ENCODE results near the gene NHLH1. TPM values are rescaled to one million over a fixed set of nuclear protein-coding genes. Genes with fewer than 3 reads are reported as not detected.
A peak's percentile ranks its signal among the peaks of the same experiment; 100 is the strongest.
"Not testable (repeated sequence)": the region's sequence is repeated elsewhere in the genome, so short reads cannot be mapped to it uniquely, and the experiment has no call there.

Gene NHLH1
- total RNA-seq, 1 experiment from 2014 or later: not detected

DNA sequence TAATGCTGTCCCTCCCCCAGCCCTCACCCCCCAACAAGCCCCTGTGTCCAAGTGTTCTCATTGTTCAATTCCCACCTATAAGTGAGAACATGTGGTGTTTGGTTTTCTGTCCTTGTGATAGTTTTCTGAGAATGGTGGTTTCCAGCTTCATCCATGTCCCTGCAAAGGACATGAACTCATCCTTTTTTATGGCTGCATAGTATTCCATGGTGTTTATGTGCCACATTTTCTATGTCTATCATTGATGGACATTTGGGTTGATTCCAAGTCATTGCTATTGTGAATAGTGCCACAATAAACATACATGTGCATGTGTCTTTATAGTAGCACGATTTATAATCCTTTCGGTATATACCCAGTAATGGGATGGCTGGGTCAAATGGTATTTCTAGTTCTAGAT is 17.9 kb downstream of the NHLH1 start:
- not testable (repeated sequence) for DNase-seq (ENCODE audit: low read depth)

DNA sequence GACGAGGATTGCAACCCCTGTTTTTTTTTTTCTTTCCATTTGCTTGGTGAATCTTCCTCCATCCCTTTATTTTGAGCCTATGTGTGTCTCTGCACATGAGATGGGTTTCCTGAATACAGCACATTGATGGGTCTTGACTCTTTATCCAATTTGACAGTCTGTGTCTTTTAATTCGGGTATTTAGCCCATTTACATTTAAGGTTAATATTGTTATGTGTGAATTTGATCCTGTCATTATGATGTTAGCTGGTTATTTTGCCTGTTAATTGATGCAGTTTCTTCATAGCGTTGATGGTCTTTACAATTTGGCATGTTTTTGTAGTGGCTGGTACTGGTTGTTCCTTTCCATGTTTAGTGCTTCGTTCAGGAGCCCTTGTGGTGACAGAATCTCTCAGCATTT is 21.5 kb downstream of the NHLH1 start:
- not testable (repeated sequence) for DNase-seq (ENCODE audit: low read depth)

DNA sequence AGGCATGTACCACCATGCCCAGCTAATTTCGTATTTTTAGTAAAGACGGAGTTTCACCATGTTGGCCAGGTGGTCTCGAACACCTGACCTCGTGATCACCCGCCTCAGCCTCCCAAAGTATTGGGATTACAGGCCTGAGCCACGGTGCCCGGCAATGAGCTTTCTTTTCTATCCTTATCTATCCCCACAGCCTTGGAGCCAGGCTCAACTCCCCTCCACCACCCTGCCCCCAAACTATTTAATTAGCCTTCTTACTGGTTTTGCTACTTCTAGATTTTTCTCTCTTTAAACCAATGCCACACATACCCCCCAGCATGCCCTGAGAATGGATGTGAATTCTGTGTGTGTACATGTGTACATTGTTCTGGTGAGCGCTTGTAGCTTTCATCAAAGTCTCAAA is 27.8 kb downstream of the NHLH1 start:
- no peak for DNase-seq (ENCODE audit: low read depth)

DNA sequence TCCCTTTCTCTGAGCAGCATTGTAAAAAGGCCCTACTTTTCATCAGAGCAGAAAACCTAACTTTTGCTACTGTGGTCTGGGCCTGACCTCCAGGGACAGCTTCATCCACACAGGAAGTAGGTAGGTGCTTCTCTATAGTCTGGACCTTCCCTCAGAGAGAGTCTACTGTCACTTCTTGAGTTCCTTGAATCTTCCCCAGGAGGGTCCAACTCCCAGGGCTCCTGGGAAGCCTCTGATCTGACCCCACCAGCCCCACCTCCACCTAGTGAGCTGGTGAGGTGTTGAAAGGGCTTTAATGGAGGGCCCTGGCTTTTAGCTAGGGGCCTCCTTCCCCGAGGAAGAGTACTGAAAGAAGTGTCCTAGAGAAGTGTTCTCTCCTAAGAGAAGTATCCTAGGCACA is 30.8 kb downstream of the NHLH1 start:
- no peak for DNase-seq (ENCODE audit: low read depth)

DNA sequence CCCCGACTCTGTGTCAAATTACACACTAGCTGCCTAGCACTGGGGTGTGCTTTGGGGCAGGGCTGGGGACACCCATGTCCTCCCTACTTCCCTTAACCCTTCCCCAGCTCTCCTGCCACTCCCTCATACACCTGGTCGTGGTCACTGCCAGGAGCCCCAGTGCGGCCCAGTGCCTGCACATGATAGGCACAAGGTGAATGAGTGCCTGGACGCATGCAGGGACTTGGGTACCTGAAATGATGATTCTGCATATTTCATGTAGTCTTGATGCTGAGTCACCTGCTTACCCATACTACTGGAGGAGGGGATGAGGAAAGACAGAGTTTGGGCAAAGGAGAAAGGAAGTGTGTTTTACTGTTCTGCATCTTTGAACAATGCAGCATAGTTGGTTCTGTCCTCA is 32.0 kb downstream of the NHLH1 start:
- no peak for DNase-seq (ENCODE audit: low read depth)

DNA sequence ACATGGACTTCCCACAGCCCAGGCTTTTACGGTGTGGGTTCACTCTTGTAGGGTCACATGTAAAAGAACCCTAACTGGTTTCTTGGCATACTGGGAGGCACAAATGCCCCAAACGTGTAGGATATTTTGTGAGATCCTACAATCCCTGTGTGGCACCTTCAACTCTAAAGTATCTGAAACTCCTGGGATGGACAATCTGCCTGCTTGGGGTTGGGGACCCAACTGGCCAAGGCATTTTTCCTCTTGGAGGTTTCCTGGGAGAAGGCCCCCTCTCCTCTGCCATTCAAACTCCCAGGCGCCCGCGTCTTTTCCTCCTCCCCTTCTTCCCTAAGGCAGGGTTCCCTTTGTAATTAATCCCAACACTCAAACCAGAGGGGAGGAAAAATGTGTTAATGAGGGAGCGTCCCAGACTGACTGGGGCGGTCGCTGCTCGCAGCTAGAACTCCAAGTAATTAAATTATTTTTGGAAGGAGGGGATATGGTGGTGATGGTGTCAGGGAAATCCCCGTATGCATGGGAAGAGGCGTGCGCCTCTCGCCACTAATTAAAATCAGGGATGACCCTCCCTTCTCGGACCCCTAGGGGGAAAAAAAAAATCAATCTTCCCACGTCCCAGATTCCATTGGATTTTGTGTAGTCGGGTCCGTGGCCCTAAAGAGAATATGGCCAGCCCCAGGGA is 32.8 kb downstream of the NHLH1 start:
- no peak for DNase-seq (ENCODE audit: low read depth)

DNA sequence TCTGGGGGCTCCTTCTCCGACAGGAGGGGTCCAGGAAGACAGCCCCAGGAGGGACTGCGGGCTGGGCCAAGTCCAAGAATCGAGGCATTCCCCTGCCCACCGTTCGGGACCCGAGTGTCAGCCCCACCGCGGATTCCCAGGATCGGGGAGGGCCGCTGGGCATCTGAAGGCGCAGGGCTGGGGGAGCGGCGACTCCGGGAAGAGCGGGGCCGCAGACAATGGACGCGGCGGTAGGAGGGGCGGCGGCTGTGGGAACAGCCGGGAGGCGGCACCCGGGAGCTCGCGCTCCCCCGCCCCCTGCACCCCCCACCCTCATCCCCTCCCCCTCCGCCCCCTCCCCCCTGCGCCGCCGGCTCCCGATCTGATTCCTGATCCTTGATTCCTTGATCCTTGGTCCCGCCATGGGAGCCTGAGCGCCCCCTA is 33.4 kb downstream of the NHLH1 start, which contains the start of gene VANGL2:
VANGL2 (plus strand) TSS at position 342 of the 423 bp plus-strand sequence. CDS start 15,274 bp downstream, outside the sequence.
- peak; percentile 13 for DNase-seq (ENCODE audit: low read depth)

DNA sequence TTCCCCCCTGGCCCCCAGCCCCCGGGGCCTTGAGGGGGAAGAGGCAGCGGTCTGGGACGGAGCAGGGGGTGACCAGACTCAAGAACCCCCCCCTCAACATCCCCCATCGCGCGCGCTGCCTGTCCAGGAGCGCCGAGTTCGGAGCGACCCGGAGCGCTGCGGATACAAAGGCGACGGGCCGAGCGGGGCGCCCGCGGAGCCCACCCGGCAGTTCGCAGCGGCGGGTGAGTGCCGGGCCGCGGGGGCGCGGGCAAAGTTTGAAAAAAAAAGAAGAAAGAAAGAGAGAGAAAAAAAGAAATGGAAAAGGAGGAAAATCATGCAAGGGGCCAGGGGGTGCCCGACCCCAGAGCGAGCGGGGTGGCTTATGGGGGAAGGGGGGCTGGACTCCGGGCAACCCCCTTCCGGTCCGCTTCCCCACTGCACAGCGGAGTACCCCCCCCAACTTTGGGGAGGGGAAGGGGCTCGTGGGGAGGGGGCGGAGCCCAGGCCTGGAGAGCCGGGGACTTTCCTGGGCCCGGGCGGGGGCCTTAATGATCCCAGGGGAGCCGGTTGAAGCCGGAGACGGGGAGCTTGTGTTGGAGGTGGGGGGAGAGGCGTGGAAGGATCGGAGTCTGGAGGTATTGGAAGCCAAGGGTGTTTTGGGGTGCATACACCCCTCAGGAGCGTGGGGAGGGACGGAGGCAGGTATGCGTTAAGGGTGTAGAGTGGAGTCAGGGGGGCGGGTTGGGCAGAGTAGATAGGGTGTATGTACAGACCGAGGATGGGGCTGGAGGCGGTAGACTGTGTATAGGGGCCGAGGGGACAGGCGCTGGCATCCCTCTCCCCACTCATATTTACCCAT is 34.0 kb downstream of the NHLH1 start:
- DNase-seq (ENCODE audit: low read depth): no peak

DNA sequence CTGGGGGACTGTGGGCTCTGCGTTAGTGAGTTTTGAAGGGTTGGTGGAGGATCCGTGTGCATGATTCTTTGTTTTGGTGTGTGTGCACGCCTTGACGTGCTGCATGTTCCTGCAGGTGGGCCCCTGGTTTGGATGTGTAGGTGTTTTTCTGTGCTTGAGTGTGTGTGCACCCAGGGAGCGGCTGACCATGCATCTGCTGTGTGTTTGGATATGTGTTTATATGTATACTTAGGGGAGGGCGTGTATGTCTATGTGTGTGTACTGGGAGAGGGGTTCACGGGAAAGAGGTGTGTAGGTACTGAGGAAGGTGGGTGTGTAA is 34.6 kb downstream of the NHLH1 start:
- DNase-seq (ENCODE audit: low read depth): no peak

DNA sequence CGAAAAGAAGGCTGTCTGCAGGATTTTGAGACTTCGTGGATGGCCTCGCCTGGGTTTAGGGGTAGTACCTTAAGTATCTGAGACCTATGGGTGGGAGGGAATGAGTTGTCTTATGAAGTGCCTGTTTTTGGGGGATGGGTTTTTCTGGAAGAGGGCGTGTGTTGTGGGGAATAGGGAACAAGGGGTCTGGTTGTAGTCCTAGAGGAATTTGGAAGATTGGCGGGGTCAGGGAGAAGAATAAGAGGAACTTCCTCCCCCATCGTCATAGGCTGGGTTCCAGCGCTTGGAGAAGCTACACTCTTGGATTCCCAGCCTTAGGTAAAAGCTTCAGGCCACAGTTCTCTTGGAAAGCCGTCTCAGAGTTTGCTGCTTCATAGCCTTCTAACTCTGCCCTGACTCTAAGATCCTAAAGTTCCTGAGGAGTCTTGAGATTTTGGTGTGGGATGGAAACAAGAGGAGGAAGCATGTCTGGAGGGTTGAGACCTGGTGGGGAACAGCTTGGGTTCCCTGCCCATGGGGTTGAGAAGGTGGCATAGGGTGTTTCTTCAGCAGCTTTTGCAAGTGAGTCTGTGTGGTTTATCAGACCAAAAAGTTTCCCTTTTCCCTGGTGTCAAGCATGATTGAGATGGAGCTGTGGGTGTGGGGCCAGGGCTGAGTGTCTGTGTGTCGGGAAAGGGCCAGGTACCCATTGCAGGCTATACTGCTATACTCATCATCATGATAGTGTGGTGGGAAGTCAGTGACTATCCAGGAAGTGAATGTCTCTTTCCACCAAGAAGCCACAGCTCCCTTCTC is 35.3 kb downstream of the NHLH1 start:
- no peak for DNase-seq (ENCODE audit: low read depth)

DNA sequence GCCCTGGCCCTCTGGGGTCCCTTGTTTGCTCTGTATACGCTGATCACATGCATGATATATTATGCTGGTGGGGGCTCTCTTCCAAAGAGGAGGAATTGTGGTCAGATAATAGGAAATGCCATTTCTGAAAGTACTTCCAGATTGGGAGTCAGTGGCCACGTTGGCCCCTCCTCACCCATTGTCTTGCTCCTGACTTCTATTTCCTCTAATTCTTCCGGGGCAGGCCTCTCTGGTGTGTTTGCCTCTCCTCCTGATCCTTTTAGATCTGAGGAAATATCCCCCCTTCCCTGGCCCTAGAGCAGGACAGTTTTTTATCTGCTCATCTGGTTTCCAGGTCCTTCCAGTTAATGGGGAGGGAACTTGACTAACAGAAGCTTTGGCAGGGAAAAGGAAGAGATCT is 36.4 kb downstream of the NHLH1 start:
- DNase-seq (ENCODE audit: low read depth): no peak

DNA sequence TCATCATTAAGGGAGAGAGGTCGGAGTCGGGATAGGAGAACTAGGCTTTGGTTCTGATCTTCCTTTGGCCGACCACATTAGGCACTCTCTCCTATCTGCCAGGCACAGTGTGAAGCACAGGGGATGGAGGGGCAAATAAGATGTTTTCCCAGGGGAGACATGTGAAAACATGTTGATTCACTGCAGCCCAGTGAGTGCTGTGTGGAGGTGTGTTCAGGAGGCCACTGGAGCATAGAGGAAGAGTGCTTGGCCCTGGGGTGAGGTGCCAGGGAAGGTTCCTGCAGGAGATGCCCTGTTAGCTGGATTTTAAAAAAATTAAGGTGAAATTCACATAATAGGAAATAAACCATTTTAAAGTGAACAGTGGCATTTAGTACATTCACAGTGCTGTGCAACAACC is 37.2 kb downstream of the NHLH1 start:
- no peak for DNase-seq (ENCODE audit: low read depth)

DNA sequence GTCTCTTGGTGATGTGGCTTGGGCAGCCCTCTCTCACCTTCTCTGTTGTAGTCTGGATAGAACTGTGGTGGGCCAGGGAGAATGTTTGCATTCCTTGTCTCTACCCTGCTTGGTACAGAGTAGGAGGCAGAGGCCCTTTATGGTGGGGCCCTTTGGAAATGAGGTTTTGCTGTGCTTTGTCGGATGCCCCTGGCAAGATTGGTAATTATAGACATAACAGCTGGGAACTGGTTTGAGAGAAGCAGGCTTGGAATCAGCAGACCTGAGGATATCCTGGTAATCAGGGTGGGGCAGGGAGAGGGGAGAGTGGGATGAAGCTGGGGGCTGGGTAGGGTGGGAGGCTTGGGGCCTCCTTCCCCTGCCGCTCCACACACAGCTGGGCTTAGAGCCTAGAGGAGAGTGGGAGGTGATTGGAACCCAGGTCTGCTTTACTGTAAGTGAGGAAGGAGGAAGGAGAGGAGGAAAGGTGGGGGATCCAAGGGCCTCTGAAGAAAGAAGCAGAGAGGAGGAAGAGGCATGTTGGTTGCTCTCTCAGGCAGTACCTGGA is 38.5 kb downstream of the NHLH1 start:
- DNase-seq (ENCODE audit: low read depth): no peak

DNA sequence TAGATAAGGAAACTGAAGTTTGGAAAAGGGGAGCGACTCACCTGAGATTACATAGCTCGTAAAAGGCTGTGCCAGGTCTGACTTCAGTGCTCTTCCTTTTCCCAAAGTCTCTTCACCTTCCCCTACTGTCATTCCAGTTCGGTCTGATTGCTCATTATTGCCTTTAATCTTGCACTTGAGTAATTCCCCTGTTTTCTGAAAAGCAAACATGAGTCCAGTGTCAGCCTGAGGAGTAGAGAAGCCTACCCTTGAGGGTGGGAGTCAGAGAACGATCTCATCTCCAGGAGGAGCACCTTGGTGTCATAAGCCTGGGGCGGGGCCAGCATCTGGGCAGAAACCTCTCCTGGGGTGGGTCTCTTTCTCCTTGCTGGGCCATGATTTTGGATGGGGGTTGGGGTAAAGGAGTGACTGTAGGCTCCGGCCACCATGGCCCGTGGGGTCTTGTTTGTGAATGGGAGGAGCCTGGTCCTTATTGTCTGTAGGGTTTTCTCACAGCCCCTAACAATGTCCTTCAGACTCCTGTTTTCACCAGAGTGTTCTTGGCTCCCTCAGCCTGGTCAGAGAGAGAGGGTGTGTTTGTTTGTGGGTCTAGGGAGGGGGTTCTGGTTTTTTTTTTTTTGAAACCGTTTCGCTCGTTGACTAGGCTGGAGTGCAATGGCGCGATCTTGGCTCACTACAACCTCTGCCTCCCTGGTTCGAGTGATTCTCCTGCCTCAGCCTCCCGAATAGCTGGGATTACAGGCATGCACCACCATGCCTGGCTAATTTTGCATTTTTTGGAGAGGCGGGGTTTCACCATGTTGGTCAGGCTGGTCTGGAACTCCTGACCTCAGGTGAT is 39.5 kb downstream of the NHLH1 start:
- no peak for DNase-seq (ENCODE audit: low read depth)

DNA sequence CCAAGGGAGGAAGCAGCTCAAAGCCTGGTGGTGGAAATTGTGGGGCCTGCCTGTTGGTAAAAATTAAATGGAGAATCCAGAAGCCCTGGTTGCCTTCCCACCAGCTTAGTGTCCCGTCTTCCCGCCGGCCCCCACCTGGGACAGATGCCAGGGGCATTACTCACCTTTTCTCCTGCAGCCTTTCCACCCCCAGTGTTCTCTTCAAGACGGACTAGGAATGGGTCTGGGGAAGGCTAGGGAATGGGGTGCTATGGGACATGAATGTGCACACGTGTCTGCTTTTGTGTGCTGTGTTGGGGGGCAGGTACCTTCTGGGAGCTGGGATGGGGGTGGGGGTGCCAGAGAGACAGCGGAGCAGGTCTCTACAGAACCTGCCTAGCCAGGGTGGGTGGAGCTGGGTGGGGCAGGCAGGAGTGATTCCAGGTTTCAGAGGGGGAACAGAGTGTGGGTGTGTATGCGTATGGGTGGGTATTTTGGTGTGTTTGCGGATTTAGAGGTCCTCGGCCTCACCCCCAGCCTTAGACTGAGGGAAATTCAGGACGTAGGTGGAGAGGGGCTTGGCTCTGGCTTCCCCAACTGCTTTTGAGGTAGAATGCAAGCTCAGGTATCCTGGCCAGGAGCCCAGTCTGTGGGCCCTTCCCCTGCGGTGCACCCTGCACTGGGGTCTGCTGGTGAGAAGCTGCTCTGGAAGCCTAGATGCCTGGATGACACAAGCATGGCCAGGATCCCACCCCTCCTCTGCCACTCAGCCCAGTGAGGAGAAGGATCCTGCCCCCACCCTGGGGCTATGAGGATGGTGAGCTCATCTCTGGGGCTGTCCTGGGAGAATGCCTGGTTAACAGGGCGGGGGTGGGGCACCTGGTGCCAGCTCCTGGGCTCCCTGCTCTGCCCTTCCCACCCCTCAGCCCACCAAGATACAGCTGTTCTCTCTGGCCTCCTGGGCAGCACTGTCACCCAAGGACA is 41.2 kb downstream of the NHLH1 start:
- no peak for DNase-seq (ENCODE audit: low read depth)

DNA sequence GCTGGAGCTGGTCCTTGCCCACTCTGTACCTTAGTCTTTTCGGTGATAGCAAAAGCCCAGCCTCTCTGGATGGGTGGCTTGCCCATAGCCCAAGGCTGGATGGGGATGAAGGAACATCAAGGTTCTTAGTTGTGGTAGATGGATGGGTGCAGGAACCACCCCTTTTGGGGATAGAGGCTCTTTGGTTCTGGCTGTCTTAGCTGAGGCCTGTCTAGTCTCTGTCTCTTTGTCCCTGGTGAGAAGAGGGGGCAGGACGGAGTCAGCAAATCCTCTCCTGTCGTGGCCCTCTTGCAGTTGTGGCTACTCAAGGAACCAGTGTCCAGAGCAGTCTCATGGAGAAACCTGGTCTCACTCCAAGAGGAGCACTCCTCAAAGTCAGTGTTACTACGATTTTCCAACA is 42.0 kb downstream of the NHLH1 start:
- DNase-seq (ENCODE audit: low read depth): no peak

DNA sequence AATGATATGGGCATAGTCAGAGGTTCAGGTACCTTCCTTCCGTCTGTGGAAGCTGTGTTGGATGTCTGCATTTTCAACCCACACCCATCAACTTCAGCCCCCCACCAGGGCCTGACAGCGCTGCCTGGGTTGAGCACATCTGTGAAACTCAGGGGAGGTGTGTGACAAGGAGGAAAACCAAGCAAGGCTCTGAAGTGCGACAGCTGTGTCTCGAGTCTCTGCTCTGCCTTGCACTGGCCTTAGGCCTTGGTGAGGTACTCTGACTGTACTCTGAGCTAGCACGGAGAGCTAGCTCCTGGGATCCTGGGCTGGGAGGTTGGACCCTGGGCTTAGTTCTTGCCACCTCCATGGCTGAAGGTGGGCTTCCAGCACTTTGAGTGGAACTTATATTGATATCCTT is 42.6 kb downstream of the NHLH1 start:
- no peak for DNase-seq (ENCODE audit: low read depth)

DNA sequence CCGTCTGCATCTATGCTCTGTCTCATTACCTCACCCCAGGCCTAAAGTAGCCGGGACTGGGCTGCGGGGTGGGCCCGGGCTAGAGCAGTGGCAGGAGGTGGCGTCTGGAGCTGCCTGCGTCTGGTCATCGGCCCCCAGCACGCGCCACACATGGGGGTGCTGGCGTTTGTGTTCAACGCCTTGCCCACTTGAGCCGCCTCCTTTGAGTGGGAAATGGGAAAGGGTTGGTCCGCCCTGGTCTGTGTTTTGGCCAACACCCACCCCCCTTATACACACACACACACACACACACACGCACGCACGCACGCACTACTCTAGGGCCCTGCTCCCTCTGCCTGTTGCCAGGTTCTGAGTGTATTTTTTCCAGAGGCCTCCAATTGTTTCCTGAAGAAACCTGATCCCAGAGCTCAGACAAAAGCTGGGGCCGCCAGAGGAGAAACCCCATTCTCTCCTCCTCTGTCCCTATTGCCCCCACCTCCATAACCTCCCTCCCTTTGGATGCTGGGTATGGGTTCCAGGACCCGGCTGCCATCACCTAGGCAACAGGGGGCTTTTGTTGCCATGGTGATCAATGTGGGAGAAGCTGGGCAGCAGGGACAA is 43.6 kb downstream of the NHLH1 start:
- no peak for DNase-seq (ENCODE audit: low read depth)

DNA sequence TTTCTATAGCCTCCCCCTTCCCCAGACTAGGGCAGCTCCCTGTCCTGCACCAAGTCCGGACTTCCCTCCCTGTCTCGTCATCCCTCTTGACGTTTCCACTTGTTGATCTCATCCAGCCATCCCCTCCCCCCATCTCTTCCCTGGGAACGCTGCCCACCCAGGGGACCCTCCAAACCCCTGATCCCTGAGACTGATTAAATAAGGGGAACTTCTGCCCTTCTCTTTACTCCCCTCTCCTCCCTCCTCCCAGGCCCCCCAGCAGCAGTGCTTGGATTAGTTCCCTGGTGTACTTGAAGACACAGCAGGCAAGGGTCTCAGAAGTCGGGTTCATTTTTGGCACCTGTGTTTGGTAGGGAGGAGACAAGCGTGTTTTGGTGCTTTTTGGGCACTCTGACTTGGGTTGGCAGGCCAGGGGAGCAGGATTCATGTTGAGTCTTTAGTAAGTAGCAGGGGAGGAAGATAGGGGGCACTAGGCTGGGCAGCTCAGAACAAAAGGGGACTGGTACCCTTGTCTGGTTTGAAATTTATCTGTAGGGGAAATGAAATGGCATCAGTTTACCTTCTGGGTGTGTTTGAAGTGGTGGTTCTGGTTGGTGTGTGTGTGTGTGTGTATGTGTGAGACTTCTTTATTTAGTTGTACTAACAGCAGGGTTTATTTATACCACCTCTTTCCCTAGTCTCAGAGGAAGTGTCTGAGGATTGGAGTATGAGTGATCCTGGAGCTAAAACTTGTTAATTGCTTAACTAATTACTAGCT is 44.6 kb downstream of the NHLH1 start:
- DNase-seq (ENCODE audit: low read depth): no peak

Data from RPMI7951 (cell line).